HG02678 (cell line): ENCODE data around the gene ALG1L2.
"Not testable (repeated sequence)": the region's sequence is repeated elsewhere in the genome, so short reads cannot be mapped to it uniquely, and the experiment has no call there.

Experiments
- ATAC-seq: cut with Tn5 transposase; IDR thresholded peaks from one replicate; pipeline ENCODE4 v1.9.1; 2021; ENCODE audit warnings: mild to moderate bottlenecking, moderate library complexity; ENCODE audit not compliant: unreplicated experiment

The ALG1L2 gene

GRCh38 chr3:130120291-130120690 is 38.7 kb downstream of the ALG1L2 start:
- not testable (repeated sequence) for ATAC-seq

- not testable (repeated sequence) for ATAC-seq
Measured at GRCh38 chr3:130122891-130123775, 41.5 kb downstream of the ALG1L2 start.

GRCh38 chr3:130125406-130125805 is 43.8 kb downstream of the ALG1L2 start:
- ATAC-seq, result not testable (repeated sequence)

GRCh38 chr3:130136337-130136736 is 54.7 kb downstream of the ALG1L2 start:
- ATAC-seq, result not testable (repeated sequence)

GRCh38 chr3:130137685-130138084 is 56.1 kb downstream of the ALG1L2 start:
- ATAC-seq, result not testable (repeated sequence)

GRCh38 chr3:130138992-130139391 is 57.4 kb downstream of the ALG1L2 start:
- ATAC-seq, result not testable (repeated sequence)

- ATAC-seq, result not testable (repeated sequence)
Measured at GRCh38 chr3:130140756-130141155, 59.1 kb downstream of the ALG1L2 start.

GRCh38 chr3:130143648-130144327 is 62.2 kb downstream of the ALG1L2 start:
- ATAC-seq, result not testable (repeated sequence)

- ATAC-seq, result not testable (repeated sequence)
Measured at GRCh38 chr3:130144328-130144650, 62.7 kb downstream of the ALG1L2 start.

- ATAC-seq, result not testable (repeated sequence)
Measured at GRCh38 chr3:130145456-130145855, 63.8 kb downstream of the ALG1L2 start.

- ATAC-seq, result not testable (repeated sequence)
Measured at GRCh38 chr3:130146465-130146864, 64.8 kb downstream of the ALG1L2 start.
